Stimulated activated CD4-positive, alpha-beta T cell treated with anti-CD3 and anti-CD28 coated beads, Interleukin-12 subunit alpha, Interleukin-12 subunit beta, amount 100 ng/mL, for 4 hours (primary cell): ENCODE results near the gene CPS1.

Experiments
- DNase-seq: peaks from one replicate; pipeline ENCODE4 v3.0.0-alpha.2; 2020

The CPS1 gene

DNA sequence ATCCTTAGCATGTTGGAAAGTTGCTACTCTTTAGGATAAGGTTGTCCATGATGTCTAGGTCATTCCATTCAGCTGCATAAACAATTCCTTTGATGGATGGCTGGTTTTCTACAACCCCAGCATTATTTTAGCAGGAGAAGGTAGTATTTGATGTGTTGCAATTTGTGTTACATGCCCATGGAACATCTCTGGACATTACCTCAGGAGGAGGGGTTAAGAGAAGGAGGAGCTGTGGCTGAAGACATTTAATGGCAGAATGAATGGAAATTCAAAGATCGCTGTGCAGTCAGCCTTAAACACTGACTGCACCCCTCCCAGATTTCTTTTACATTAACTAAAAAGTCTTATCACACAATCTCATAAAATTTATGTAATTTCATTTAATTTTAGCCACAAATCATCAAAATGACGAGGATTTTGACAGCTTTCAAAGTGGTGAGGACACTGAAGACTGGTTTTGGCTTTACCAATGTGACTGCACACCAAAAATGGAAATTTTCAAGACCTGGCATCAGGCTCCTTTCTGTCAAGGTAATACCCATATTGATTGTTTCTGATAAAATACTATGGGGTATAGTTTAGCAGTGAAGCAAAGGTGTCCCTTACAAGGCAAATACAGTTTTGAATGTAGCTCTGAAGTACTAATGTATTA is at the start of gene CPS1:
Gene CPS1, plus strand, starts transcription at position 271 of the 652 bp plus-strand sequence. Its CDS starts 135 bp downstream, at position 406.
- no peak for DNase-seq

- no peak for DNase-seq
Measured at GRCh38 chr2:210515911-210516310, 40.5 kb upstream of the CPS1 start.

DNA sequence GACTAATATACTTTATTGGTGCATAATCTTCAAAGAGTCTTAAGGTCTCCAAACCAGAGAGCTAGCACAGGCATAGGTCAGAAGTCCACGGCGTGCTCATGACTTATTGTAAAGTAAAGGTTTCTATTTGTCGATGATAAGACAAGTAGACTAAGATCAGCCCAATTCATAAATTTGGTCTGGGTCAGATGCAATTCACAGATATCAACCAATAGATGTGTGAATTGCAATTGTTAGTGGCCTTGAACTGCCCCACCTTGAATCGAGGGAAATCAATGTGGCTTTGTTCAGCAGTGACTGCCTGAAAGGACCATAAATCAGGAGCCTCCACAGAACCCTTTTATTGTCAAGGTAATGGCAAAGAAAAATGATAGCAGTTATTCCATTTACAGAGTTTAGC is 39.1 kb upstream of the CPS1 start:
- DNase-seq: no peak

- DNase-seq: no peak
Measured at GRCh38 chr2:210519594-210519993, 36.8 kb upstream of the CPS1 start.

GRCh38 chr2:210522399-210522798 is 34.0 kb upstream of the CPS1 start:
- DNase-seq: no peak

GRCh38 chr2:210523650-210524289 is 32.6 kb upstream of the CPS1 start:
- no peak for DNase-seq

DNA sequence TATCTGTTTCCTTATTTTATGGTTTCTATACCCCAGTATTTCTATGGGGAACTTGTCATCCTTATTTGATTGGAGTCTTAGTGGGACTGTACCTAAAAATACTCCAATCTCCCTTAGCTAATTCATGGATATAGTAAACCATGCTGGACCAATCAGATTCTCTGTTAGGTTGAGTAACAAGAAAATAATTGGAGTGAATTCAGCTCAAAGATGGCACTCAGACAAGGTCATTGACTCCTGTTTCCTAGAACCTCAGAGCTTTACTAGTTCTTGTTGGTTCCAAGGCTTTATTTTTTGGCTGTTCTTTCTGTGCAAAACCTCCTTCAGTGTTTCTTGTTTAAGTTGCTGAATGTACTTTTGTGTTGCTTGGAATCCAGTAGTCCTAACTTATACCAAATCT is 31.9 kb upstream of the CPS1 start:
- DNase-seq: no peak

- DNase-seq: no peak
Measured at GRCh38 chr2:210527286-210527685, 29.1 kb upstream of the CPS1 start.

- no peak for DNase-seq
Measured at GRCh38 chr2:210528716-210529115, 27.7 kb upstream of the CPS1 start.

GRCh38 chr2:210531050-210531449 is 25.3 kb upstream of the CPS1 start:
- DNase-seq: no peak

- no peak for DNase-seq
Measured at GRCh38 chr2:210531482-210531881, 24.9 kb upstream of the CPS1 start.

DNA sequence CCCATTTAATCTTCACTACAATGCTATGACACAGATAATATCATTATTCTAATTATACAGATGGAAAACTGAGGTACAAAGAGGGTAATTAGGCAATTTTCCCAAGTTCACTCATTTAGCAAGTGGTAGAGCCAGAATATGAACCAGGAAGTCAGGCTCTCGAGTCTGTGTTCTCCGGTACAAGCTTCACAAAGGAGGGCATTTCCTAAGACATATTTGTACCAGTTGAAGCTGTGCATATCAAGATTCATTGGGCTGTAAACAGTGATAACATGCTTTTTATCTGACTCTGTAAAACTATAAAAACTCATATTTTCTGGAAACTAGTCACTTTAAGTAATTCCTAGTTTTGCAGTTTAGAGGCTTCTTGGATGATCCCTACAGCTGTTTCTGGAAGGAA is 23.0 kb upstream of the CPS1 start:
- DNase-seq: no peak

DNA sequence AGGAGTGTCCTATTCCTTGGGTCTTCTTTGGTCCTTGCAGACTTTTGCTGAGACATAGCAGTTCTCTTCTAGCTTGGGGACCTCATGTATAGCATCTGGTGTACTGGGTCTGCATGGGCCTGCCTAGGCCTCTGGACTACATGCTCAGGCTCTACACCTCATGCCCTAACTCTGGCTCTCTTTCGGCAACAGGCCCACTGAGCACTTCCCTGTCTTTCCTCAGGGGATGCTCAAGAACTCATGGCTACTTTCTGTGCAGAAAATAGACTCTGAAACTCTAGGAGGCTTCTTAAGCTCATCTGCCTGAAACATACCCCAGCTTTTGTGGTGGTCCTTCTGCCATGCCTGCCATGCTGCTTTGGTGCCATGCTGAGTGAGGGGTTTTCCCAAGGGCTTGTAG is 21.5 kb upstream of the CPS1 start:
- DNase-seq: no peak

- no peak for DNase-seq
Measured at GRCh38 chr2:210536973-210537650, 19.3 kb upstream of the CPS1 start.

GRCh38 chr2:210539035-210539434 is 17.4 kb upstream of the CPS1 start:
- no peak for DNase-seq

DNA sequence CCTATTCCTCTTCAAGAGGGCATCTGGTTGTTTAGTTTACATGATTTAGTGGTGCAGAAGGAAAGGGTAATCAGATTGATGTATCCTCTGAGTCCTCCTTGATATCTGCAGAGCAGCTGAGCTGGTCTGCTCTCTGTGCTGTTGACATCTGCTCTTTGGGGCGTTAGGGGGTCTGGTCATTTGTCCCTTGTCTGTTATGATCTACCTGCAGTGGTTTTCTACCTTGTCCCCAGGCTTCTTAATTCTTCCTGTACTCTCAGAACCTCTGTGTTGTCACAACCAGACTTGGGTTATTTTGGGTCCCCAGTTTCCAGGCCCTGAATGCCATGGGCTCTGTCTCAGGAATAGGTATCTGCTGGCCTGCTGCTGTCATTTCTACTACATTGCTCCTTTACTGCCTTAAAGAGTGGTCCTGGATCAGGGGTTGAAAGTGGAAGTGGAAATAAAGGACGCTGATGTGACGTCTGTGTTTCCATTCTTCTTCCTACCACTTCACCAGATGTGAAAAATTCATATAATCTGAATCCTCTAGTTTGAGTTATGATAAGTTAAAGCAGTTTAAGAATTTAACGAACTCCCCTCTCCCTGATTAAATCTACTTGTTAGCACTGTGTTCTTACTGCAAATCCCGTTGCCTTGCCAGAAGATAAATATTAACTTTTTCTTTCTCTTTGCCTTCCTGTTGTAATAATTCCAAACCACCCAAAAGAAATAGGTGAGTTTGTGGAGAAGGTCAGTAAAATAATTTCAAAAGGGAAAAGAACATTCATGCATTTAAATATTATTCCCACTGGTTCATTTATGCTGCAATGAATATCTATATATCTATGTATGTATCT is 16.6 kb upstream of the CPS1 start:
- no peak for DNase-seq

- DNase-seq: no peak
Measured at GRCh38 chr2:210540471-210540870, 15.9 kb upstream of the CPS1 start.

DNA sequence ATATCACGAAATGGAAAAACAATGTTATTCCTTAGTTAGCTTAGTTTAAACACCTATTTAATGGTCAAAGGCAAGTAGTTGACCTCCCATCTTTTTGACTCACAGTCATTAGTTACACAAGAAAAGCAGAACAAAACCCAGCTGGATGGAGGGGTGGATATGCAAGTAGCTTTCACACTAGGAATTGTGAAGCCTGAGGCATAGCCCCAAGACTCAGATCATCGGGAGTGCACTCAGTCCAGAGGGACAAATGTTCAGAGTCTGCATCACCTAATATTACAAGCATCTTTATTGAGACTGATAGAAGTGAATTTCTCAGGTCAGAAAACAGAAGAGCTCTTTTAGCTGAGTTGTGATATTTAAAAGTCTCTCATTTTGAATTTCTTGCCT is 15.5 kb upstream of the CPS1 start:
- no peak for DNase-seq

DNA sequence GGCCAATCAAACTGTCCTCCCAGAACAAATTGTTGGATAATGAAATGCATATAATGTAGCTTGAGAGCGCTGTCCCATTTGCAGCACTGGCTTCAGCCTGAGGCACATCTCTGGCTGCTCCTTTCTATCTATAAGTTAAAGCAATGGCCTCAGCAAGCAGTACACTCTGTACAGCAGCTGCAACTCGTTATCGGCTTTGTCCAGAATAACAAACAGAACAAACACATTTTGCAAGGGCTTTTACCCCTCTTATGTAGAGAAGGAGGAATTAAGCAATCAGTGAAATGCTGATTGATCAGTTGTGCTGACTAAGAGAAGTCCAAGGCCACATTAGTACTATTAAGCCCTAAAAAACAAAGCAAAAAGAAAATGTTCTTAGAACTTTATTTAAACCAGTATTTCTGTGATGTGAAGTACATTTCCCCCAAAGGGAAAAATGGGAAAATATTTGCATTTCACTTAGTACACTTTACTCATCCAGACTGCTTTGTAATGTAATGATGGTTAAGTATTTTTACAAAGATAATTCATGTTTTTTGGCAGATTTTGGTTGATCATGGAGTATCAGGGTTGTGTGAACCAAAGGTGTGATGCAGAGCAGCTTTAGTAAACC is 15.0 kb upstream of the CPS1 start:
- DNase-seq: no peak

- DNase-seq: no peak
Measured at GRCh38 chr2:210544007-210544590, 12.3 kb upstream of the CPS1 start.

DNA sequence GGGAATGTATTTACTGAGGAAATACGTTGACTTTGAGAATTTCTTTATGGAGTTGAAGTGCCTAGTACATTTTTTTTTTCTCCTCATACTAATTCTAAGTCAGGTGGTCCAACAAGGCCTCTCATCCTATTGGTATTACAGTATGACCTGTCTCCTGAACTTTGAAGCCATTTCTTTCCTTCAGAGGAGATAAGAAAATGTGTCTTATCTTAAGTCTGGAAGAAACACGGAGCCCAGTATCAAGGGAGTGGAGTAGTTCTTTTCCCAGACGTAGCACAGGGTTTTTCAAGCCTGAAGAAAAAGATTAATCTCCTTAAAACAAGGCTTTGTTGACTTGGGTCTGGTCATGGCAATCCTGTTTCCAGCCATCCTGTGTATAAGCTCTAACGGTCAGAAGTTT is 11.6 kb upstream of the CPS1 start:
- no peak for DNase-seq

- DNase-seq: no peak
Measured at GRCh38 chr2:210546424-210547208, 9.8 kb upstream of the CPS1 start.
